C4-2B (cell line): Measurements from ENCODE around the gene KRTAP10-12.

Experiments
- CTCF ChIP-seq: fragments of 450-650 bp; conservative IDR thresholded peaks from 2 replicates; pipeline ENCODE4 v1.5.1; 2017; ENCODE audit warnings: mild to moderate bottlenecking
- ZFX ChIP-seq: fragments of 450-650 bp; IDR thresholded peaks from 2 replicates; pipeline ENCODE4 v1.6.1; 2017

GRCh38 chr21:44653656-44654575 is 43.1 kb upstream of the KRTAP10-12 start:
- TF ChIP-seq CTCF, result no peak
- no peak for TF ChIP-seq ZFX
